Esophagus squamous epithelium (tissue), 5 donors: ENCODE data around the gene SEPTIN3. TPM values are rescaled to one million over a fixed set of nuclear protein-coding genes. Genes with fewer than 3 reads are reported as not detected.

Source experiments
- DNase-seq: peaks from one replicate; lab custom pipeline; 2025; lab: John Stamatoyannopoulos, UW
- H3K27ac ChIP-seq, 4 donors: fragments of 200-600 bp; sonication (generic); one replicate each; pipeline ENCODE4 v1.5.1; 2016 to 2019; ENCODE audit warnings: mild to moderate bottlenecking in 1 of 4
- H3K27me3 ChIP-seq, 4 donors: fragments of 200-600 bp; sonication (generic); 1 replicate in 3 of 4; 2 replicates in 1 of 4; pipeline versions ENCODE4 v1.5.1 to v1.6.0; 2017 to 2021; ENCODE audit warnings: antibody characterized with exemption in 1 of 4
- H3K36me3 ChIP-seq, 3 donors: fragments of 200-600 bp; sonication (generic); one replicate each; pipeline ENCODE4 v1.5.1; 2016 to 2019
- H3K4me1 ChIP-seq, 3 donors: fragments of 200-600 bp; sonication (generic); one replicate each; pipeline ENCODE4 v1.5.1; 2017 to 2019
- H3K4me3 ChIP-seq, 4 donors: fragments of 200-600 bp; sonication (generic); 1 replicate in 3 of 4; 2 replicates in 1 of 4; pipeline ENCODE4 v1.5.1; 2016 to 2019; ENCODE audit warnings: mild to moderate bottlenecking in 2 of 4, moderate library complexity in 1 of 4
- H3K9me3 ChIP-seq, 3 donors: fragments of 200-600 bp; sonication (generic); one replicate each; pipeline ENCODE4 v1.5.1; 2016 to 2019
- CTCF ChIP-seq, 6 experiments: fragments of 450-650 bp in 4 of 6; fragments of 200-600 bp in 2 of 6; sonication (generic) in 2 of 6; IDR thresholded peaks; one replicate each; pipeline ENCODE4 v1.5.1; 2016 to 2019; ENCODE audit warnings: antibody characterized with exemption in 6 of 6, mild to moderate bottlenecking in 4 of 6, moderate library complexity in 4 of 6
- POLR2A ChIP-seq, 4 donors: fragments of 450-650 bp; IDR thresholded peaks; one replicate each; pipeline ENCODE4 v1.6.1; 2017; ENCODE audit warnings: antibody characterized with exemption in 4 of 4, mild to moderate bottlenecking in 4 of 4, moderate library complexity in 3 of 4
- WGBS, 2 donors: methylation state at CpG; one replicate each; pipeline ENCODE4 v1.1.5; 2018; 5-methylcytosine and 5-hydroxymethylcytosine counted together
- intact Hi-C: fragments of 100-400 bp; cut with DNase I; formaldehyde crosslinking; loops from one replicate; pipeline ENCODE4 v1.15.0; 2022
- total RNA-seq, 4 donors: library from RNA; depleted of rRNA; stranded (reverse); fragments of >200 nt; gene quantifications; one replicate each; pipeline ENCODE4 v1.1.0, GENCODE V29; 2016
- donor health status: DM: yes; HTN: yes; CAD: no.

The SEPTIN3 gene
- total RNA-seq, 4 donors from 2014 or later = 0.04 to 1.1 (median 0.34) TPM

- H3K4me3 ChIP-seq = no peak overlapping the region
- H3K27me3 ChIP-seq = peaks cover 0 to 24% (median 1%) of the 10 kb centered on the region in 4 donors
- H3K36me3 ChIP-seq = no peaks in the 10 kb centered on the region
- peaks cover 4 to 16% (median 12%) of the 10 kb centered on the region in 3 donors for H3K4me1 ChIP-seq
- H3K9me3 ChIP-seq = no peaks in the 10 kb centered on the region
- TF ChIP-seq CTCF (IDR thresholded peaks at IDR 0.05) (no peak), POLR2A (IDR thresholded peaks at IDR 0.05) (no peak)
- H3K27ac ChIP-seq = no peak overlapping the region
- intact Hi-C loops = no loop called here
- 73 to 77% methylated on average over 2 to 7 of the region's 8 CpGs for WGBS, 2 donors
- no peak for DNase-seq
These were observed 39.8 kb upstream of the SEPTIN3 start for GRCh38 chr22:41929418-41929810.

- intact Hi-C loops = no loop called here
- Histone ChIP-seq H3K36me3 (no peaks in the 10 kb centered on the region), H3K9me3 (no peaks in the 10 kb centered on the region), H3K4me1 (peaks cover 0 to 3% (median under 1%) of the 10 kb centered on the region in 3 donors), H3K4me3 (no peak overlapping the region), H3K27ac (no peak overlapping the region), H3K27me3 (peaks cover 0 to 5% (median 0%) of the 10 kb centered on the region in 4 donors)
- DNase-seq = no peak
- TF ChIP-seq POLR2A (IDR thresholded peaks at IDR 0.05) (no peak), CTCF (IDR thresholded peaks at IDR 0.05) (no peak)
- 72 to 77% methylated on average over 9 to 10 of the region's 10 CpGs for WGBS, 2 donors
These were observed 37.5 kb upstream of the SEPTIN3 start for GRCh38 chr22:41931701-41932269.

GRCh38 chr22:41932353-41932752 is 36.9 kb upstream of the SEPTIN3 start:
- H3K4me3 ChIP-seq = no peak overlapping the region
- no peak for DNase-seq

GRCh38 chr22:41933411-41934177 is 35.6 kb upstream of the SEPTIN3 start:
- WGBS, 2 donors = 80 to 88% methylated on average over 1 to 2 of the region's 16 CpGs
- no peak overlapping the region for H3K4me3 ChIP-seq
- no peaks in the 10 kb centered on the region for H3K36me3 ChIP-seq
- peaks cover 0 to under 1% (median 0%) of the 10 kb centered on the region in 3 donors for H3K4me1 ChIP-seq
- TF ChIP-seq POLR2A (IDR thresholded peaks at IDR 0.05) (no peak), CTCF (IDR thresholded peaks at IDR 0.05) (no peak)
- no peak overlapping the region for H3K27ac ChIP-seq
- intact Hi-C loops = no loop called here
- H3K27me3 ChIP-seq = no peaks in the 10 kb centered on the region
- H3K9me3 ChIP-seq = no peaks in the 10 kb centered on the region
- no peak for DNase-seq

More at GRCh38 chr22:41932353-41932752, 36.9 kb upstream of the SEPTIN3 start:
- H3K36me3 ChIP-seq = no peaks in the 10 kb centered on the region
- intact Hi-C loops = no loop called here
- no peaks in the 10 kb centered on the region for H3K27me3 ChIP-seq
- H3K4me1 ChIP-seq = no peaks in the 10 kb centered on the region
- H3K27ac ChIP-seq = no peak overlapping the region
- no CpG with 5 or more reads among the region's 12 CpGs for WGBS, 2 donors
- TF ChIP-seq CTCF (IDR thresholded peaks at IDR 0.05) = no peak
- no peak for TF ChIP-seq POLR2A (IDR thresholded peaks at IDR 0.05)
- H3K9me3 ChIP-seq = no peaks in the 10 kb centered on the region
